ENCODE measurements around the gene STARD10. TPM values are rescaled to one million over a fixed set of nuclear protein-coding genes. Genes with fewer than 3 reads are reported as not detected.

STARD10 gene
- total and polyA plus RNA-seq, 9 of the 15 experiments (the other 6 are each of a cell fraction or from before 2014, with no cell fraction given): 0.15 to 52.9 (median 32.3) TPM

- TF ChIP-seq THAP12 (CRISPR knock-in tag; IDR thresholded peaks at IDR 0.05) (no peak), SAFB (IDR thresholded peaks at IDR 0.05; ENCODE audit: borderline replicate concordance, low read depth, low read length) (no peak), ZKSCAN1 (IDR thresholded peaks at IDR 0.05; ENCODE audit: low read depth, low read length) (no peak), BMI1 (IDR thresholded peaks at IDR 0.05; ENCODE audit: low read length) (no peak), MCM3 (IDR thresholded peaks at IDR 0.05) (no peak), POLR2B (IDR thresholded peaks at IDR 0.05; ENCODE audit: low read depth, partially characterized antibody) (no peak), RAD21 (CRISPR knock-in tag; conservative IDR thresholded peaks at IDR 0.05 in 1 of 2, IDR thresholded peaks at IDR 0.05 in 1 of 2) (no peak), SRSF1 (IDR thresholded peaks at IDR 0.05; ENCODE audit: low read depth, low read length) (no peak), PHF20 (IDR thresholded peaks at IDR 0.05; ENCODE audit: partially characterized antibody) (no peak)
- TF ChIP-seq, protein P1, sequence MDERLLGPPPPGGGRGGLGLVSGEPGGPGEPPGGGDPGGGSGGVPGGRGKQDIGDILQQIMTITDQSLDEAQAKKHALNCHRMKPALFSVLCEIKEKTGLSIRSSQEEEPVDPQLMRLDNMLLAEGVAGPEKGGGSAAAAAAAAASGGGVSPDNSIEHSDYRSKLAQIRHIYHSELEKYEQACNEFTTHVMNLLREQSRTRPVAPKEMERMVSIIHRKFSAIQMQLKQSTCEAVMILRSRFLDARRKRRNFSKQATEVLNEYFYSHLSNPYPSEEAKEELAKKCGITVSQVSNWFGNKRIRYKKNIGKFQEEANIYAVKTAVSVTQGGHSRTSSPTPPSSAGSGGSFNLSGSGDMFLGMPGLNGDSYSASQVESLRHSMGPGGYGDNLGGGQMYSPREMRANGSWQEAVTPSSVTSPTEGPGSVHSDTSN (CRISPR knock-in tag; IDR thresholded peaks at IDR 0.05; ENCODE audit: low read depth): no peak
- TF ChIP-seq, protein P1 (tag; conservative IDR thresholded peaks at IDR 0.05; ENCODE audit: low read depth): no peak
Measured at GRCh38 chr11:72824020-72824419, 30.2 kb upstream of the STARD10 start (continued).

All from K562 (cell line).